Lung (tissue), 12 donors: ENCODE measurements around the gene IGLON5. TPM values are rescaled to one million over a fixed set of nuclear protein-coding genes. Genes with fewer than 3 reads are reported as not detected.

Source experiments
- ATAC-seq: fragments of 200-7000 bp; cut with Tn5 transposase; one replicate; pipeline ENCODE4 v1.9.1; 2020; ENCODE audit warnings: moderate number of reproducible peaks; ENCODE audit not compliant: insufficient read depth, low FRiP score
- DNase-seq, 3 donors: peaks; one replicate each; pipeline ENCODE4 v3.0.0-alpha.2; 2013 to 2017
- H3K27ac ChIP-seq, 2 donors: one replicate each; pipeline ENCODE4 v1.5.1; 2013; ENCODE audit warnings: mild to moderate bottlenecking in 2 of 2, moderate library complexity in 2 of 2, control low read depth in 1 of 2, inconsistent platforms in 1 of 2, low read depth in 1 of 2, low read length in 1 of 2
- H3K27me3 ChIP-seq, 3 donors: one replicate each; pipeline ENCODE4 v1.5.1; 2013; ENCODE audit warnings: low read length in 2 of 3; ENCODE audit not compliant: control insufficient read depth in 3 of 3, insufficient read depth in 3 of 3
- H3K36me3 ChIP-seq, 4 donors: one replicate each; pipeline ENCODE4 v1.5.1; 2013; ENCODE audit warnings: low read length in 4 of 4, mild to moderate bottlenecking in 1 of 4, moderate library complexity in 1 of 4; ENCODE audit not compliant: control insufficient read depth in 4 of 4, insufficient read depth in 4 of 4
- H3K4me1 ChIP-seq, 5 donors: one replicate each; pipeline ENCODE4 v1.5.1; 2013; ENCODE audit warnings: low read length in 5 of 5, mild to moderate bottlenecking in 2 of 5, moderate library complexity in 1 of 5; ENCODE audit not compliant: control insufficient read depth in 5 of 5, insufficient read depth in 5 of 5
- H3K4me3 ChIP-seq: one replicate; pipeline ENCODE4 v1.5.1; 2013; ENCODE audit warnings: mild to moderate bottlenecking, control low read depth, moderate library complexity
- H3K9ac ChIP-seq, 2 donors: one replicate each; pipeline ENCODE4 v1.5.1; 2013; ENCODE audit warnings: low read length in 2 of 2, control low read depth in 1 of 2; ENCODE audit not compliant: insufficient read depth in 1 of 2
- H3K9me3 ChIP-seq, 4 donors: one replicate each; pipeline ENCODE4 v1.5.1; 2013; ENCODE audit warnings: low read length in 3 of 4, mild to moderate bottlenecking in 1 of 4, moderate library complexity in 1 of 4; ENCODE audit not compliant: control insufficient read depth in 4 of 4, insufficient read depth in 3 of 4
- WGBS, 2 donors: extraction: QIAGEN DNeasy Blood & Tissue Kit; methylation state at CpG; one replicate each; pipeline ENCODE4 v1.1.7; 2013; 5-methylcytosine and 5-hydroxymethylcytosine counted together
- polyA plus RNA-seq, 2 donors: library from polyadenylated mRNA; stranded (reverse); fragments of 200-250 nt; gene quantifications; one replicate each; pipeline ENCODE4 v1.2.1, GENCODE V29; 2013
- total RNA-seq, 2 donors: library from RNA; depleted of rRNA in 1 of 2; stranded (reverse); fragments of >200 nt in 1 of 2; gene quantifications; one replicate each; pipeline ENCODE4 v1.2.1, GENCODE V29; 2014 to 2021
- TF ChIP-seq, protein P1 (sequence below): IDR thresholded peaks from 2 replicates; pipeline ENCODE4 v1.5.1; 2012; ENCODE audit warnings: mild to moderate bottlenecking; ENCODE audit errors: control extremely low read depth, extremely low read depth
- donor health status: control.
- donor health status: control.
- donor health status: Bipolar disorder and iron deficiency.
- donor health status: healthy.
- donor health status: DM: yes; HTN: yes; CAD: no.

IGLON5 gene
- total and polyA plus RNA-seq, 4 donors = 0.09 to 0.43 (median 0.18) TPM; not detected in 1

DNA sequence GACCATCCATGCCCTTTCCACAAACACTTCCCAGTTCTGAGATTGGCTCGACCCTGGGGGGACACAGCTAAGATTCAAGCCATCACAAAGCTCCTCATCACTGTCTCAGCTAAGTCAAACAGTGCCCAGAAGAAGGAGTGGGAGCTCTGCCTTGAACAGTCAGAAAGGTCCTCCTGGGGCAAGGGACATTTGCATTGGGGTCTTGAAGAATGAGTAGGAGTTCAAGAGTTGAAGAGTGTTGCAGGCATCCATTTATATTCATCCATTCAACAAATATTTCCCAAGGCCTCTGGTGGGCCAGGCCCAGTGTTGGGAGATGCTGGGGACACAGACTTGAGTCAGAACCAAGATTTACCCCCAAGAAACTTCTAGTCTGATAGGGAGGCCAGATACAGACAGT is 6.5 kb downstream of the IGLON5 start:
- ATAC-seq = no peak
- peaks cover 0 to 18% (median 3%) of the 10 kb centered on the region in 3 donors for H3K27me3 ChIP-seq
- 52 to 79% methylated on average over 1 of the region's 1 CpG for WGBS, 2 donors

DNA sequence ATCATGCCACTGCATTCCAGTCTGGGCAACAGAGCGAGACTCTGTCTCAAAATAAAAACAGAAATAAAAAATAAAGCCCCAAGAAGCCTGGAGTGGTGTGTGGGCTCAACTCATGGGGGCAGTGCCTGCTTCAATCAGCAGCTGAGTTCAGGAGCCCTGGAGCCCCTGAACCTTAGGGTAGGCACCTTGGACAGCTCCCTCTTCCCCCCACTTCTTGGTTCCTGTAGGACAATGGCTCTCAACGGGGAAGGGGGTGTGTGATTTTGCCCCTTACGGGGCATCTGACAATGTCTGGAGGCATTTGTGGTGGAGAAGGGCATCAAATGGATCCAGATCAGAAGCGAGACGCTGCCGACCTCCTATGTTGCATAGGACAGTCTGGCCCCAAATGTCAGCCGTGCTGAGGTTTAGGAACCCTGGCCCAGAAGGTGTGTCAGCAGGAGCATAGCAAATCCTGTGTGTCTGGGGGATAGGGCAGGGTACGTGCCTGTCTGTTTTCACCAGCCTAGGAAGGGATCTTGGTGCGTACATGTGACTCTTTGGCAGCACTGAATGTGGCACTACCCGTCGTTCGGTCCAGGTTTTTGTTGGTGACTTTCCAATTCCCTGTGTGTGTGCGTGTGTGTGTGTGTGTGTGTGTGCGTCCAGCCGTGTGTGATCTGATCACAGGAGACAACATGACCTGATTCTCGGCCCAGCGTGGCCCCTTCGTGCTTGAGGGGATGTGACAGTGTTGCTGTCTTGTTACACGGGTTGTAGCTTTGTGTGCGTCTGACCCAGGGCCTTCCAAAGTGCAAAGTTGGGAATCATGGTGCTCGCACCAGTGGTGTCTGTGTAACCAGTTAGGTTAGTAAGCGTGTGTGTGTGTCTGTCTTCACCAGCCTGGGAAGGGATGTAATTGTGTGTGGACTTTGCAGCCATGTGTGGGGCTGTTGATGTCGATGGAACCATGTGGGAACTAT is 7.5 kb downstream of the IGLON5 start:
- H3K9ac ChIP-seq = no peak overlapping the region
- peaks cover 2 to 15% (median 3%) of the 10 kb centered on the region in 3 donors for H3K27me3 ChIP-seq
- H3K4me1 ChIP-seq = peaks cover 0 to 10% (median 0%) of the 10 kb centered on the region in 5 donors
- no peak for DNase-seq
- no peak for ATAC-seq
- H3K4me3 ChIP-seq = no peak overlapping the region
- H3K9me3 ChIP-seq = peaks cover 0 to 8% (median 2%) of the 10 kb centered on the region in 4 donors
- TF ChIP-seq, protein P1, sequence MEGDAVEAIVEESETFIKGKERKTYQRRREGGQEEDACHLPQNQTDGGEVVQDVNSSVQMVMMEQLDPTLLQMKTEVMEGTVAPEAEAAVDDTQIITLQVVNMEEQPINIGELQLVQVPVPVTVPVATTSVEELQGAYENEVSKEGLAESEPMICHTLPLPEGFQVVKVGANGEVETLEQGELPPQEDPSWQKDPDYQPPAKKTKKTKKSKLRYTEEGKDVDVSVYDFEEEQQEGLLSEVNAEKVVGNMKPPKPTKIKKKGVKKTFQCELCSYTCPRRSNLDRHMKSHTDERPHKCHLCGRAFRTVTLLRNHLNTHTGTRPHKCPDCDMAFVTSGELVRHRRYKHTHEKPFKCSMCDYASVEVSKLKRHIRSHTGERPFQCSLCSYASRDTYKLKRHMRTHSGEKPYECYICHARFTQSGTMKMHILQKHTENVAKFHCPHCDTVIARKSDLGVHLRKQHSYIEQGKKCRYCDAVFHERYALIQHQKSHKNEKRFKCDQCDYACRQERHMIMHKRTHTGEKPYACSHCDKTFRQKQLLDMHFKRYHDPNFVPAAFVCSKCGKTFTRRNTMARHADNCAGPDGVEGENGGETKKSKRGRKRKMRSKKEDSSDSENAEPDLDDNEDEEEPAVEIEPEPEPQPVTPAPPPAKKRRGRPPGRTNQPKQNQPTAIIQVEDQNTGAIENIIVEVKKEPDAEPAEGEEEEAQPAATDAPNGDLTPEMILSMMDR = no peak
- no peaks in the 10 kb centered on the region for H3K36me3 ChIP-seq
- H3K27ac ChIP-seq = no peak overlapping the region
- WGBS, 2 donors = 73 to 83% methylated on average over 23 of the region's 23 CpGs

More for the DNA sequence above, 6.5 kb downstream of the IGLON5 start:
- Histone ChIP-seq H3K9me3 (peaks cover 0 to 8% (median 2%) of the 10 kb centered on the region in 4 donors), H3K9ac (no peak overlapping the region), H3K27ac (no peak overlapping the region), H3K36me3 (no peaks in the 10 kb centered on the region), H3K4me3 (no peak overlapping the region), H3K4me1 (peaks cover 0 to 10% (median 0%) of the 10 kb centered on the region in 5 donors)
- no peak for DNase-seq
- TF ChIP-seq, protein P1 = no peak

DNA sequence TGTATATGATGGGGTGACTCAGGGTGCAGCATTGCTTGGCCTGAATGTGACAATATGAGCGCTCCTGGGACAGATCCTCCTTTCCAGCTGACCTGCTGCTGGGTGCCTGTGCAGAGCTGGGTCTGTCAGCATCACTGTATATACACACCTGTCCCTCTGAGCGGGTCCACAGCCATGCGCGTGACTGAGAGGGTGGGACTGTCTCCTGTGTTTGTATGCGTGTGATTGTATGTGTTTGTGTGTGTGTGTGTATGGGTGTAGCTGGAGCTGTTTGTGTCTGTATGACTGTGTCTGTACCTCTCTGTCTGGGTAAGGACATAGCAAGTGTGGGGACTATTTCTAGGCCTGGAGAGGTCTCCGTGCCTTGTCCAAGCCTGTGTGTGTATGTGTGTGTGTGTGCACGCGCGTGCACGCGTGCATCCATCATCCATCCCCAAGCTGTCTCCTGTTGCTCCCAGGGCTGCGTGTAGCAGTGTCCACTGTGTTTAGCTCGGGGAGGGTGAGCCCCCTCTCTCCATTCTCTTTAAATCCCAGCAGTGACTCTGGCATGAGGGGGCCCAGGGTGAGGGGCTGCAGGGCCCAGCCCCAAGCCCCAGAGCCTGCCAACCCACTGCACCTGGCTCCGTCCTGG is 8.3 kb downstream of the IGLON5 start:
- Histone ChIP-seq H3K9ac (no peak overlapping the region), H3K27ac (no peak overlapping the region), H3K36me3 (no peaks in the 10 kb centered on the region), H3K4me3 (no peak overlapping the region), H3K9me3 (peaks cover 0 to 6% (median under 1%) of the 10 kb centered on the region in 4 donors), H3K4me1 (peaks cover 0 to 10% (median 0%) of the 10 kb centered on the region in 5 donors), H3K27me3 (peaks cover 2 to 15% (median 3%) of the 10 kb centered on the region in 3 donors)
- TF ChIP-seq, protein P1 = no peak
- ATAC-seq (no peak), DNase-seq (no peak)
- 77 to 82% methylated on average over 14 of the region's 14 CpGs for WGBS, 2 donors
